ENCODE results near the gene SNRPD1. TPM values are rescaled to one million over a fixed set of nuclear protein-coding genes. Genes with fewer than 3 reads are reported as not detected.
A peak's percentile ranks its signal among the peaks of the same experiment; 100 is the strongest.
"Not testable (repeated sequence)": the region's sequence is repeated elsewhere in the genome, so short reads cannot be mapped to it uniquely, and the experiment has no call there.

SNRPD1 gene
- total RNA-seq, 1 donor from 2014 or later = 37.7 TPM

- Mint-ChIP-seq H3K4me1 (ENCODE audit: unreplicated experiment) (peaks cover 27% of the 10 kb centered on the region), H3K4me3 (ENCODE audit: unreplicated experiment) (peak within 1 kb of the TSS; percentile 96), H3K27me3 (ENCODE audit: unreplicated experiment) (no peaks in the 10 kb centered on the region), H3K36me3 (ENCODE audit: unreplicated experiment) (no peaks in the 10 kb centered on the region), H3K9me3 (ENCODE audit: unreplicated experiment) (no peaks in the 10 kb centered on the region), H3K27ac (ENCODE audit: unreplicated experiment) (peak within 1 kb of the TSS; percentile 98)
- TF ChIP-seq CTCF (IDR thresholded peaks at IDR 0.05) = peak; percentile 98
- peak; percentile 99 for DNase-seq (ENCODE audit: extremely low spot score, unreplicated experiment)
These were observed 11.3 kb upstream of the SNRPD1 start, which contains the start of gene ESCO1 for GRCh38 chr18:21600526-21601410. Gene ESCO1 (minus strand): TSS chr18:21600704. CDS start chr18:21574843, 25,861 bp downstream.

GRCh38 chr18:21602299-21602587 lies 9.9 kb upstream of the SNRPD1 start:
- Mint-ChIP-seq H3K27me3 (ENCODE audit: unreplicated experiment) (peaks cover 2% of the 10 kb centered on the region), H3K9me3 (ENCODE audit: unreplicated experiment) (no peaks in the 10 kb centered on the region), H3K27ac (ENCODE audit: unreplicated experiment) (no peak overlapping the region), H3K36me3 (ENCODE audit: unreplicated experiment) (no peaks in the 10 kb centered on the region), H3K4me1 (ENCODE audit: unreplicated experiment) (peaks cover 22% of the 10 kb centered on the region), H3K4me3 (ENCODE audit: unreplicated experiment) (no peak overlapping the region)
- no peak for TF ChIP-seq CTCF (IDR thresholded peaks at IDR 0.05)
- no peak for DNase-seq (ENCODE audit: extremely low spot score, unreplicated experiment)

GRCh38 chr18:21604671-21605070 lies 7.4 kb upstream of the SNRPD1 start:
- no peak for TF ChIP-seq CTCF (IDR thresholded peaks at IDR 0.05)
- Mint-ChIP-seq H3K27me3 (ENCODE audit: unreplicated experiment) (peaks cover 2% of the 10 kb centered on the region), H3K9me3 (ENCODE audit: unreplicated experiment) (no peaks in the 10 kb centered on the region), H3K4me3 (ENCODE audit: unreplicated experiment) (no peak overlapping the region), H3K27ac (ENCODE audit: unreplicated experiment) (no peak overlapping the region), H3K4me1 (ENCODE audit: unreplicated experiment) (peaks cover 5% of the 10 kb centered on the region), H3K36me3 (ENCODE audit: unreplicated experiment) (no peaks in the 10 kb centered on the region)
- DNase-seq (ENCODE audit: extremely low spot score, unreplicated experiment) = no peak

- no peak for TF ChIP-seq CTCF (IDR thresholded peaks at IDR 0.05)
- Mint-ChIP-seq H3K4me3 (ENCODE audit: unreplicated experiment) (no peak overlapping the region), H3K27ac (ENCODE audit: unreplicated experiment) (no peak overlapping the region), H3K4me1 (ENCODE audit: unreplicated experiment) (peaks cover 3% of the 10 kb centered on the region), H3K27me3 (ENCODE audit: unreplicated experiment) (peaks cover 2% of the 10 kb centered on the region), H3K36me3 (ENCODE audit: unreplicated experiment) (no peaks in the 10 kb centered on the region), H3K9me3 (ENCODE audit: unreplicated experiment) (no peaks in the 10 kb centered on the region)
- DNase-seq (ENCODE audit: extremely low spot score, unreplicated experiment) = no peak
These were observed 6.9 kb upstream of the SNRPD1 start for GRCh38 chr18:21605213-21605612.

- Mint-ChIP-seq H3K27ac (ENCODE audit: unreplicated experiment) (peak overlapping the region; percentile 92), H3K36me3 (ENCODE audit: unreplicated experiment) (peaks cover 13% of the 10 kb centered on the region), H3K4me1 (ENCODE audit: unreplicated experiment) (peaks cover 23% of the 10 kb centered on the region), H3K4me3 (ENCODE audit: unreplicated experiment) (peak overlapping the region; percentile 98)
- DNase-seq (ENCODE audit: extremely low spot score, unreplicated experiment); H3K9me3 Mint-ChIP-seq (ENCODE audit: unreplicated experiment); H3K27me3 Mint-ChIP-seq (ENCODE audit: unreplicated experiment): not testable (repeated sequence)
These were observed 551 bp upstream of the SNRPD1 start for GRCh38 chr18:21611401-21612124.

- H3K36me3 Mint-ChIP-seq (ENCODE audit: unreplicated experiment) = peaks cover 31% of the 10 kb centered on the region
- not testable (repeated sequence) for H3K4me1 Mint-ChIP-seq (ENCODE audit: unreplicated experiment); H3K27ac Mint-ChIP-seq (ENCODE audit: unreplicated experiment); H3K4me3 Mint-ChIP-seq (ENCODE audit: unreplicated experiment); DNase-seq (ENCODE audit: extremely low spot score, unreplicated experiment); H3K27me3 Mint-ChIP-seq (ENCODE audit: unreplicated experiment); H3K9me3 Mint-ChIP-seq (ENCODE audit: unreplicated experiment)
These were observed 9.5 kb downstream of the SNRPD1 start for GRCh38 chr18:21621640-21622039.
